NK-92 treated with Interleukin-12 subunit alpha and Interleukin-12 subunit beta, amount 100 ng/mL, for 24 hours (cell line): ENCODE results near the gene ERP27.

Experiments
- DNase-seq: peaks from one replicate; lab custom pipeline; 2025; lab: John Stamatoyannopoulos, UW

The ERP27 gene

DNA sequence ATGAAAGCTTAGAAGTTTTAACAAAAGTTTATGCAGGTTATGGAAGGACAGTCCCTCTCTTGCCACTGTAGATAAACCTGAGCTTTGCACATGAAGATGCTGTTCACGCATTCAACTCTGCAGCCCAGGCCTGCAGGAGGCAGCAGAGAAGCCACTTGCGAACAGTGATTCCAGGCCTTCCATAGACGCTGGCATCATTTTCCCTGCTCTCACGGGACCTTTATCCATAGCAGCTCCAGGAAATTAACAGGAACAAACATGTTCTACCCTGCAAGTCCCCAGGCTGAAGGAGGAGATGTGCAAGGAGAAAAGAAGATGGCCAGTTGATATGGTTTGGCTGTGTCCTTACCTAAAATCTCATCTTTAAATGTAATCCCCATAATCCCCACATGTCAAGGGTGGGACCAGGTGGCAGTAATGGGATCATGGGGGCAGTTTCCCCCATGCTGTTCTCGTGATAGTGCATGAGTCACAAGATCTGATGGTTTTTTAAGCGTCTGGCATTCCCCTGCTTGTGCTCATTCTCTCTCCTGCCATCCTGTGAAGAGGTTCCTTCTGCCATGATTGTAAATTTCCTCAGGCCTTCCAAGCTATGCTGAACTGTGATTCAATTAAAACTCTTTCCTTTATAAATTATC, 2.0 kb downstream of the ERP27 start:
- no peak for DNase-seq

DNA sequence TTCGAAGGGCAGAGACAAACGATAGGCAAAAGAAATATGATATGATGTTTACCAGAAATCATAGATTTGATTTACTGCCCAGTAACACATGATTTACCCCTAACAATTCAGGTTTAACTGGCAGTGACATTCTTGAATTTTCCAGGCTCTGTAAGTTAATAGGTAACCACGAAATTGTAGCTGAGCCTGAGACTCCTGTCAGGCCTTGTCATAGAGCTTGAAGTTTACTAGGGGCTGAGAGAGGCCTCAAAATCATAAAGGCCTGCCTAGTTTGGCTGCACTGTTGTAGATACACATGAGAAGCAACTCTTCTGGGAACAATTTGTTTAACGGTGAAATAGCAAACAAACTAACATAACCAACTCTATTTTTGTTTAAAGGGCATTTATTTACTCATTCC, 3.3 kb downstream of the ERP27 start:
- no peak for DNase-seq

- no peak for DNase-seq
Measured at GRCh38 chr12:14934511-14934910, 3.8 kb downstream of the ERP27 start.

DNA sequence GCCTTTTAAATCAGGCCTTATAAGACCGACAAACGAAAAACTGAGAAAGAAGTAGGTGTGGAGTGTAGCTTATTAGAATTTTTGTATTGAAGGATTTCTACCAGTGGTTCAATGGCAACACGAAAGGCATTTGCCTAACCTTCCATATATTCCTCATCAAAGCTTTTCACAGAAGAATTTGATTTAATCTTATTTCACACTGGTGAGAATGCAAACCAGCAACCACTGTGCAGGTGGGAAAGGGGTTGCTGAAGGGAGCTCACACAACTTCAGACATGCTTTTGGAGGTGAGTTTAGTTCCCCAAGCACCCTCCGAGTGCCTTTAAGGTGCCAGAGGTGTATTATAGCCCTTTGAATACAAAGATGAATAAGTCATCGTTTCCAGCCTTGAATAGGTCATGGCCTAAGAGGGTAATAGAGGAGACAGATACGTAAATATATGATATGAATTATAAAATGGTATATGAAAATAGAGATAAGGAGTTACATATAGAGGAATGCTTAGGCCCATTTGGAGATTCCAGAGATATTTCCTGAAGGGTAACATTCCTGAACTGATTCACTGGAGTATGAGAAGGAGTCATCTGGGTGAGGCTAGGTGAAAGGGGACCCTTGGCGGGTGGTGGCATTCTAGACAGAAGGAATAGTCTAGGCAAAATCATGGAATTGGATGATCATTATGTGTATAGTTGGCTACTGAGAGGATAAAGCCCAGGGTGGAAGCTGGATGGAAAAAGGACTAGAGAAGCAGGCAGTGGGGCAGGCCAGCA, 6.4 kb downstream of the ERP27 start:
- no peak for DNase-seq

GRCh38 chr12:14931359-14931758, 7.0 kb downstream of the ERP27 start:
- no peak for DNase-seq

- no peak for DNase-seq
Measured at GRCh38 chr12:14930299-14930698, 8.0 kb downstream of the ERP27 start.

DNA sequence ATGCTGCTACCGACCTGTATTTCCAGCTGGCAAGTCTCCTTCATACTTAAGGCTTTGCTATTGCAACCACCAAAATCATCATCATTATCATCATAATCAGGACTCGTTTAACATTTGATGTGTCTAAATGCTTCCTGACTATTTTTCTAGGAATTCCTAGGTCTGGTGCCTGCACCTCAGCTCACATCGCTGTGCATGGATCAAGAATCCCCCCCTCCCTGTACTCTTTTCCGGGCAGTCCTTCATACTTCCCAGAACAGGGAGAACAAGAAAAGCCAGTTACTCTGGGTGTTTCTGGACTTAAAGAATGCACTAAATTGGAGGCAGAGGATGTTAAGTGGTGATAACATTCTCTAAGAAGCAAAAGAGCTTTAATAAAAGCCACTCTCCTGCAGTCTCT, 9.4 kb downstream of the ERP27 start:
- DNase-seq = no peak

- DNase-seq = no peak
Measured at GRCh38 chr12:14927267-14927666, 11.1 kb downstream of the ERP27 start.

- DNase-seq = no peak
Measured at GRCh38 chr12:14924541-14924940, 13.8 kb downstream of the ERP27 start.

DNA sequence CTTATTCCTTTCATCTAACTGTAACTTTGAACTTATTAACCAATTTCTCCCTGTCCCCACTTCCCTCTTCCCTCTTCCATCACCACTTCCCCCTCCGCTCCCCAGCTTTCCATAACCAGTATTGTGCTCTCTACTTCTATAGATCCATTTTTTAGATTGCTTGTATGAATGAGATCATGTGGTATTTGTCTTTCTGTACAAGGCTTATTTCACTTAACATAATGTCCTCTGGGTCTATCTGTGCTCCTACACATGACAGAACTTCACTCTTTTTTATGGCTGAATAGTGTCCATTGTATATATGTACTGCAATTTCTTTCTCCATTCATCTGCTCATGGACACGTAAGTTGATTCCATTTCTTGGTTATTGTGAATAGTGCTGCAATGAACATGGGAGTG, 14.4 kb downstream of the ERP27 start:
- no peak for DNase-seq

- DNase-seq = no peak
Measured at GRCh38 chr12:14921218-14921617, 17.1 kb downstream of the ERP27 start.

DNA sequence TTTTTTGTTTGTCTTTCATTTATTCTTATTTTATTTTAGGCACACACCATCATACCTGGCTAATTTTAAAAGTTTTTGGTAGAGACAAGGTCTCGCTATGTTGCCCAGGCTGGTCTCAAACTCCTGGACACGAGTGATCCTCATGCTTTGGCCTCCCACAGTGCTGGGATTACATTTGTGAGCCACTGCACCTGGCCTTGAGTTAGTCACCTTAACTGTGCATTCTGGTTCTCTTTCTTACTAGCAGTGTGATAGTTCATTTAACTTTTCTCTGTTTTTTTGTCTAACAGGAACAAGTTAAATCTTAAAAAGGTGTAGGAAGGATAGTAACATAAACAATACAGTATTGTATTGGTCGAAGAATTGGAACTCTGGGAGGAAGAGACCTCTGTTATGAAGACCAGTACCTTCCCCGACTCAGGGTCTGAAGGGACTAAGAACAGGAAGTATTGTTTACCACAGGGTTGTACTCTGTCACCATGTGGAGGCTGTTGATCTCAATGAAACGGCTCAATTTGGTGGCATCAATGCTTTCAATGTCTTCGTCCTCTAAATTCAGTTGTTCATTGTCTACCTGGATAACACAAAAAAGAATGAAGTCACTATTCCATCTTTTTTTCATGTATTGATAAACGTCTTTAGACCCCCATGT, 17.7 kb downstream of the ERP27 start:
- no peak for DNase-seq

- DNase-seq = no peak
Measured at GRCh38 chr12:14919455-14919854, 18.9 kb downstream of the ERP27 start.

DNA sequence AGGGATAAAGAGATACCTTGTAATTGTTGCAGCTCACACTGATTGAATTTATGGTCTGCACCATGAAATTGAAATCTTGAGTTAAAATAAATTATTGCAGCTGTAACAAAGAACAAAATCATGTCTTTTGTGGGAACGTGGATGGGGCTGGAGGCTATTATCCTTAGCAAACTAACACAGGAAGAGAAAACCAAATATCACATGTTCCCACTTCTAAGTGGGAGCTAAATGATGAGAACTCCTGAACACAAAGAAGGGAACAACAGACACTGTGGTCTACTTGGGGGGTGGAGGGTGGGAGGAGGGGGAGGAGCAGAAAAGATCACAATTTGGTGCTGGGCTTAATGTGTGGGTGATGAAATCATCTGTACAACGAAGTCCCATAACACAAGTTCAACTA, 22.6 kb downstream of the ERP27 start:
- DNase-seq = no peak

DNA sequence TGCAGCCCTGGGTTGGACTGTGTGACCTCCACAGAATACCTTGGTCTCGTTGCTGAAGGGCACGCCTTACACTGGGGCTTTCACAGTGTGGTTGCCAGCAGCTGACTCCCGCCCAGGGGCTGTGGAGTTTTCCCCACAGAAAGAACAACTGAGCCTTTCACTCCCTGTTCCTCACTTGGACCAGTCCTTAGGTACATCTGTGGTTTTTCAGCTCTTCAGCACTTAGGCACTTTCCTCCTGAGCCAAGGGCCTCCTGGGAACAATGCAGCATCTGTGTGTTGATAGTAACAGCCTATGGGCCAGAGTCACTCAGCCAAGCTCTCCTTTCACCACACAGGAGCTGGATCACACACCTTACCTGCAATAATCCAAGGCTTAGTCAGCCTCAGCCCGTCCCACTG, 25.0 kb downstream of the ERP27 start:
- DNase-seq = no peak

- DNase-seq = no peak
Measured at GRCh38 chr12:14911131-14911530, 27.2 kb downstream of the ERP27 start.

GRCh38 chr12:14910090-14910915, 28.0 kb downstream of the ERP27 start:
- DNase-seq = no peak

DNA sequence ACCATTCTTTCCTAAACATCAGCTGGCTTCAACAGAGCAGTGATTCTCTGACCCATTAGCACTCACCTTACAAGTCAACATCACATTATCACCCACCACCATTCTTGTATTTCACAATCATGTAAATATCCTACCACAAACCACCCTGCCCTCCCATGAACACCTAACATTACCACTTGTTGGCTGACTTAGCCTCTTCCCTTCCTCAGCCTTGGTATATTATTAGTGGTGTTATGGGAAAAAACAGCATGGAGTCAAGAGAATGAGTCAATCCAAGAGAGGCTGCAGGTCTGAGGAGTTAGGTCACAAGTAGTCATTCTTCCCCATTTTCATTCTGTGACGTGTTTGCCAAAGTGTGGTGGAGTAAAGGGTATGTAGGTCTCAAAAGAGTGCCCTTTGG, 30.4 kb downstream of the ERP27 start:
- no peak for DNase-seq

- DNase-seq = no peak
Measured at GRCh38 chr12:14906114-14906513, 32.2 kb downstream of the ERP27 start.

DNA sequence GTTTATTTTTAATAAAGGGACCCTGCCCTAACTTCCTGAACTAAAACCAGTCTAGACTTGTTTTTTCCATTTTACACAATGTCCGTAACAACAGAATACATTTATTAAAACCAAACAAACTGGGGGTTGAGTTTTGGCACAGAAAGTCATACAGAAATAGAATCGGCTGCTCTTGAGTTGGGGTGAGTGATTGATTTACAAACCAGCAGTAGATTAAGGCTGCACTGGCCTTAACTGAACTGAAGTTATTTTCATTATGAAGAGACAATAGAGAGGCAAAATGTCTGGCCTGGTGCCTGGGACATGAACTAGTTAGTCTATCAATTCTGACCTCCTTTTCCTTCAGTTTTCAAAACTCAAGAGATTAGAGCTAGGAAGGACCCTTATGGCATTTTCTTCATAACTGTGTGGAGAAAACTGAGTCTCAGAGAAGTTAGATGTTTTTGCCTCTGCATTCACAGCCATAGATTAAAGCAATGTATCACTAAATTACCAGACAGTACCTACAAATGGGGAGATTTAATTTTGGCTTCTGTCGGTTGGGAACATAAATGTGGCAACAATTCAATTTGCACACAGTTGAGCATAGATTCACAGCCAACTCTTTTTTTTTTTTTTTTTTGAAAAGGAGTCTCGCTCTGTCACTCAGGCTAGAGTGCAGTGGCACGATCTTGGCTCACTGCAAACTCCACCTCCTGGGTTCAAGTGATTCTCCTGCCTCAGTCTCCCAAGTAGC, 32.9 kb downstream of the ERP27 start:
- no peak for DNase-seq

DNA sequence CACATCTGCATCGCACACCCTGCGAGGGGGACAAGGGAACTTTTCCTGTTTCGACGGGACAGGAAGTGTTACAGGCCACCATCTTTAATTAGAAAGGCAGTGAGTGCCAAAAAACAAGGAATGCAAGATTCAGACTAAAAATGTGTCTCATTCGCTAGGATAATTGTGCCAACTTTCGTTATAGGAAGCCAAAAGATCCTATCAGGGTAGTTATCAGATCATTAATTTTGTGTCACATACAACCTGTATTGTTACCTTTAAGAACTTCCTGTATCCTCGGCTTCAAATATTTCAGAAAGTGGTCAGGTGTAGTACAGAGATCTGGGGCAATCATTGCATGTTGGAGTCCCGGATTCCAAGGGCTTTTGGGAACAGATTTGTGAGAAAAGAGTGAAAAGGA, 33.5 kb downstream of the ERP27 start:
- no peak for DNase-seq
